Measurements from ENCODE around the gene SCRN2.

Gene SCRN2

DNA sequence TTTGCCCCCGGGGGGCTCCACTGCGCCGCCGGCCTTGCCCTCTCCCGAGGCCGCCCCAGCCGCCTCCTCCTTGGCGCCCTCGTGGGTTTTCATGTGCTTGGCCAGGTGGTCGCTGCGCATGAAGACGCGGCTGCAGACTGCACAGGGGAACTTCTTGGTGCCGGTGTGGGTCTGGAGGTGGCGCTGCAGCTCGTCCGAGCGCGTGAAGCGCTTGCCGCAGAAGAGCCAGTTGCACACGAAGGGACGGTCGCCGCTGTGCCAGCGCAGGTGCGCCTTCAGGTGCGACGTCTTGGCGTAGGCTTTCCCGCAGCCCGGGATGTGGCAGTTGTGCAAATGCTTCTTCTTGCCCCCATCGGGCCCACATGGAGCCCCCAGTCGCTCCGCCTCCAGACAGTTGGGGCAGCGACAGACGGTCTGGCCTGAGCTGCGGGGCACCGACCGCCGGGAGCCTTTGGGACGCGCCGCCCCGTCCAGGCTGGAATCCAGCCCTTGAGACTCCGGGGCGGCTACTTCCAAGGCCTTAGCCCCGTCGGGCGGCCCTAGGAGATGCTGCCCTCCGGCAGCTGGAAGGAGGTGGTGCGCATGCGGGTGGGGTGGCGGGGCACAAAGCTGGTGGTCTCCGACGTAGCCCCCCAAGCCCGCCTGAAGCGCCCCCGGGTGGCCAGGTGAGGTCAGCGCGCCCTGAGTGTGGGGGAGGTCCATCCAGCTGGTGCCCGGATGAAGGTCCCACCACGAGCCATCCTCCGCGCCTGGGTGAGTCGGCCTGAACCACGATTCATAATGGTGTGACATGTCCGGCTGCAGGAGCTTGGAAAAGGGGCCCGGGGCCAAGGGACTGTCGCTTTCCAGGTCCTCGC is 6.5 kb upstream of the SCRN2 start:
- in situ Hi-C loops (cut with MboI; ENCODE audit: low sequenced_read_pairs), result no loop called here

DNA sequence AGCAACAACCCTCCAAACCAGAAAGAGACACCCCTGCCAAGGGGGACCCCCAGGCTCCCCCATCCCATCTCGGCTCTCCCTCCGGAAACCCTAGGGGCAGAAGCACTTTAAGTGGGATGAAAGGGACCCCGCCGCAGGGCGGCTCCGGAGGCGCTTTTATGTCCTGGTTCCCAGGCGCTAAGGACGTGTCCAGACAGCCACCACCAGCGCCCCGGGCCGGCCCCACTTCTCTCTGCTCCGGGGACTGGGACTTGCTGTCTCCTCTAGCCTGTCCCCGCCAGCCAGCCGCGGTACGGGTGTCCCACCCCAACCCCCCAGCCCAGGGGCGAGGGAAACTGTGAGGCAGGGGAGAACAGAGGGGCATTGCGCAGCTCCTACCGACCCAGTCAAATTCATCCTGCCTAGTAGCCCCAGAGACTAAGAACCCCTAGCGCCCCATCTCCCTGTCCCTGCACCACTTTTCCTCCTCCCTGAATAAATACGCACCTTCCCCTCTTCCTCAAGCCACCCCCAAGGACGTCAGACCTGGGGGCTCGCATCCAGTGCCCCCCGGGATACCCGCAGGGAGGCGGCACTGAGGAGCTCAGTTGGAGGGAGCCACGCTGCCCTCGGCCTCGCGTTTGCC is 5.8 kb upstream of the SCRN2 start:
- in situ Hi-C loops (cut with MboI; ENCODE audit: low sequenced_read_pairs), result no loop called here

- in situ Hi-C loops (cut with MboI; ENCODE audit: low sequenced_read_pairs), result no loop called here
These were observed 4.6 kb upstream of the SCRN2 start for GRCh38 chr17:47845716-47846075.

DNA sequence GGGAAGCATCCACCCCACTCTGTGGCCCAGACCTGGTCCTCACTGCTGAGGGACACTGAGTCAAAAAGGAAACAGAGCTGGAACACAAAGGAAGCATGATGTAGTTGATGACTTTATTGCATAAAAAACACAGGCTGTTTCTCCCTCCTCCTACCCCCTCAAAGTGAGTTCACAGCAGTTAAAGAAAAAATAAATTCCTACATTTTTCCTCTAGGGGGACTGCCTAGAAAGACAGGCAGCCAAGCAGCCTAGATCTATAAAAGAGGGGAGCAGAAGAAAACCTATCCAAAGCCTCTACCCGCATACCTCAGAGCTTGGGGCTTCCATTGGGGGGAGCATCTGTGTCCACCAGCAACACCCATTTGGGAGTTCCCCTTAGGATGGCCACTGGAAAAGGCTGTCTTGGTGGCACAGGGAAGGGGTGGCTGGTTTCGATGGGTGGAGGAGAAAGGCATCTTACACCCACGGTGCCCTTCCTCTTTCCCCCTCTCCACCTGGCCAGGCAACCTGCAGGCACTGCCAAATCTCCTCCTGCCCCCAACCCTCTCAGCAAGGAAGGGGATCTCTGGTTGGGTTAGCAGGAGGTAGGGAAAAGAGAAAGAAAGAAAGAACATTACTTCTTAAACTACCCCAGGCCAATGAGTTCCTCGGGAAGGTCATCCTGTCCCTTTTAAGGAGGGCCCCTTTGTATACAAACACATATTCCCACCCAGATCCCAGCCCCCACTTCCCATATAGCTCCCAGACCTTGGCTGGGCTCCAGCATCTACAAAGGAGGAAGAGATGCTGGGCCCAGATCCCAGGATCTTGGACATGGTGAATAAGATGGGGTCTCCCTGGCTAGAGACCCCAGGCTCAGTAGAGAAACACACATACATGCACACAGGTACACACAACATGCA is 4.0 kb upstream of the SCRN2 start:
- in situ Hi-C loops (cut with MboI; ENCODE audit: low sequenced_read_pairs), result loop anchor here (5.0 kb wide), 1 partner anchor 47 kb away; no protein-coding TSS in a partner anchor

DNA sequence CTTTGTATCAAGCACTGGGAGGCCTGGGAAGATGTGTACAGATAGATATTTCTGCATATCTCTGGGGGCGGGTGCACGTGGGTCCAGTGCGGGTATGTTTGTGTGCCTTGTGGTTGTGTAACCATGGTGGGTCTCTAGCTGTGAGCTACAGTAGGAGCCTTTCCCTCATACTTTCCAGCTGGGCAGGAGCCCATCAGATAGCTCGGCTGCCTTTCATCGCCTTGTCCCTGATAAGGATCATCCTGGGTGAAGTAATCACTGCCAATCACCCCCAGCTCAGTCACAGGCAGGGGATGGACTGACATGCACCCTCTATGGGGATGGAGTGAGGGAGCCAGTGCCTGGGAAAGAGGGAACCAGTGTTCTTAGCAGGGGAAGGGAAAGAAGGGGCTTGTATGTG is 3.2 kb upstream of the SCRN2 start:
- in situ Hi-C loops (cut with MboI; ENCODE audit: low sequenced_read_pairs), result loop anchor here (5.0 kb wide), 1 partner anchor 48 kb away; no protein-coding TSS in a partner anchor

- in situ Hi-C loops (cut with MboI; ENCODE audit: low sequenced_read_pairs), result loop anchor here (5.0 kb wide), 1 partner anchor 49 kb away; no protein-coding TSS in a partner anchor
These were observed 2.3 kb upstream of the SCRN2 start for GRCh38 chr17:47843391-47843730.

DNA sequence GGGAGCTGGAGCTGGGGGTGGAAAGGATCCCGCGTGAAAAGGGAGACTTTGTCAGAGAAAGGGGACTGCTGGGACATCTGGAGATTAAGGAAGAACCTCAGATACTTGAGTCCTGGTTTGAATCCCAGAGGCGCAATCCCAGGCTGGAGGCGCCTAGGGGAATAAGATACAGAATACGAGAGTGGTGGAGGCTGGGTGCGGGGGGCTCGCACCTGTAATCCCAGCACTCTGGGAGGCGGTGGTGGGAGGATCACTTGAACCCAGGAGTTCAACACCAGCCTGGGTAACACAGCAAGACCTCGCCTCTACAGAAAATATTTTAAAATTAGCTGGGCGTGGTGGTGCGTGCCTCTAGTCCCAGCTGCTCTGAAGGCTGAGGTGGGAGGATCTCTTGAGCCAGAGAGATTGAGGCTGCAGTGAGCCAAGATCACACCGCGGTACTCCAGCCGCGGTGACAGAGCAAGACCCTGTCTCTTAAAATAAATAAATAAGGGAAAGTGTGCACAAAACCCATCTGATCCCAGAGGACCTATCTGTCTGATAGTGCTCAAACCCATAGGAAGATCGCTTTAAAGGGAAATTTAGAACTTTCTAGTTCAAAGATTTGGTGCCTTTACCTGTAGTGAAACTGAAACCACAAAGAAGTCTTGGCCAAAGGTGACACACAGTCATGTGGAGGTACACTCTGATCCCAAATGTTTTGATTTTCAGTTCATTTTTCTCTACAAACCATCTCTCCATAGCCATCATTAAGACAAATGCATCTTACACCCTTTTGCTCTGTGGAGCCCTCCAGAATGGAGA is 617 bp upstream of the SCRN2 start:
- in situ Hi-C loops (cut with MboI; ENCODE audit: low sequenced_read_pairs), result loop anchor here (5.0 kb wide), 1 partner anchor 51 kb away; no protein-coding TSS in a partner anchor

DNA sequence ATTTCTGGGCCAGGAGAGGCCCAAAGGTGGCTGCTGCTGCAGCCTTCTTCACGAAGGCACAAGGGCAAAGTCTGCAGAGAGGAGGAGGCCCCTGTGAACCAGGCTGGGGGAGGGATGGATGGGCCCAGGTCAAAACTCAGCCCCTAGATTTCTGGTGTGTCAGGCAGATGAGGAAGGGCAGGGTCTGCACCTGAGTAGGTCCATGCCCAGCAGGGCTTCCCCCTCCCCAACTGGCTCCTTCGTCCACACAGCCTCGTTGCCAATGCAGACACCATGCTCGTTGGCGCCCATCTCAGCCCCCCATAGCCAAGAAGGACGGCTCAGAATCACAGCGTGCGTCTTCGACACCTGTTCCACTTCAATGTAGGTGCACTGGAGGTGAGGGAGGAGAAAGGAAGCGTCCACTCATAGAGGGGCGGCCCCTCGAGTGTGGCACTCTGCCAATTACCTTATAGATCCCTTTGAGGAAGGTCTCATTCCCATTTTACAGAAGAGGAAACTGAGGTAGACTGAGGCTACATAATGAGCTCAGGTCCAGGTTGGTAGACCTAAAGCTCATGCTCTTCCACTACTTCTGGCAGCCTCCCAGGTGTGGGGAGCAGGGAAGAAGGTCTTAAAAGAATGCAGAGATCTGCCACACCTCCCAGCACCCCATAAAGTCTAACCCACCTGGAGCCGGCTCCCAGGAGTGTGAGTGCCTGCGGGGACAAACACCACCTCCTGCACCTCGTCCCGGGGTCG is 902 bp downstream of the SCRN2 start:
- in situ Hi-C loops (cut with MboI; ENCODE audit: low sequenced_read_pairs), result loop anchor here (5.0 kb wide), 1 partner anchor 52 kb away; no protein-coding TSS in a partner anchor

DNA sequence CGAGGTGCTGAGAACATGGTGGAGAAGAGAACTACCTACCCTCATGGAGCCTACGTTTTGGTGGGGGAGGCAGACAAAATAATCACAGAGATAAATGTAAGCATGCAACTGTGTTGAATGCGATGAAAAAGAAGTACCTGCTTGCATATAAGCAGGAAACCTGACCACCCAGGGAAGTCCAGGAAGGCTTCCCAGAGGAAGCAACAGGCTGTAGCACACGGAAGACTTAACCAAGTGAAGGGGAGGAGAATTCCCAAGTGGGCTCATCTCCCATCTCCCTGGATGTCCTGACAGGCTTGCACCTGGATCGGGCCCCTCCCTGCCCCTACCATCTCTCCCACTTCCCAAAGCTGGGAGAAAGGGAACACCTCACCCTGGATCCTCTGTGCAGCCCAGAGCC is 2.0 kb downstream of the SCRN2 start:
- in situ Hi-C loops (cut with MboI; ENCODE audit: low sequenced_read_pairs), result loop anchor here (10.0 kb wide), 1 partner anchor 176 kb away; no protein-coding TSS in a partner anchor

GRCh38 chr17:47838636-47839035 is 2.4 kb downstream of the SCRN2 start:
- in situ Hi-C loops (cut with MboI; ENCODE audit: low sequenced_read_pairs), result loop anchor here (10.0 kb wide), 1 partner anchor 176 kb away; no protein-coding TSS in a partner anchor

DNA sequence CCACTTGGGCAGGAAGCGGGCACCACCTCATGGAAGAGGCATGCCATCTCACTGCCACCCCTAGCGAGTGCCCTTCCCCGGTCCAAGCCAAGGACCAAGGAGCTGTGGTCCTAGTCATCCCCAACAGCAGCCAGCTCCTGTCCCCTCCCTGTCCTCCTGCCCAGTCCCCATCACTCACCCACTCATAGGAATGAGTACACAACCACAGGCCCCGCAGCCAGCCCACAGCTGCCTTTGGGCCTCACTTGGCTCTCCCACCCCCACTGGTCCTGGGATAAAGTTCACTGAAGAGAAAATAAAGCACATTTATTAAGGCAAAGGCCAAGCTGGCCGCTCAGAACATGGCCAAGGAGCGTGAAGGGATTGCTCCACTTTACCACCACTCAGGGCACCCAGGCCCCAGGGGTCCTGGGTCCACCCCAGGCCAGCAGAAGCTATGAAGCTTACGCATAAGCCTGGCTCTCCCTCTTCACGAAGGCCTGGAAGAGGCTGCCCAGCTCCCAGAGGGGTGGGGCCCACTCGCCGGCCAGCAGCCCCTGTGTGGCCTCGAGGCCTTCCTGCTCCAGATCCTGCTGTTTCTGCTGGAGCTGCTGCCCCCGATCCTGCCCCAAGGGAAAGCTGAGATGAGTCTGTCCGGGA is 3.6 kb downstream of the SCRN2 start:
- in situ Hi-C loops (cut with MboI; ENCODE audit: low sequenced_read_pairs), result loop anchor here (10.0 kb wide), 1 partner anchor 177 kb away; no protein-coding TSS in a partner anchor

GRCh38 chr17:47836601-47837000 is 4.5 kb downstream of the SCRN2 start:
- in situ Hi-C loops (cut with MboI; ENCODE audit: low sequenced_read_pairs), result loop anchor here (10.0 kb wide), 1 partner anchor 178 kb away; no protein-coding TSS in a partner anchor

- in situ Hi-C loops (cut with MboI; ENCODE audit: low sequenced_read_pairs), result loop anchor here (10.0 kb wide), 1 partner anchor 180 kb away; no protein-coding TSS in a partner anchor
These were observed 6.3 kb downstream of the SCRN2 start for GRCh38 chr17:47834756-47835155.

DNA sequence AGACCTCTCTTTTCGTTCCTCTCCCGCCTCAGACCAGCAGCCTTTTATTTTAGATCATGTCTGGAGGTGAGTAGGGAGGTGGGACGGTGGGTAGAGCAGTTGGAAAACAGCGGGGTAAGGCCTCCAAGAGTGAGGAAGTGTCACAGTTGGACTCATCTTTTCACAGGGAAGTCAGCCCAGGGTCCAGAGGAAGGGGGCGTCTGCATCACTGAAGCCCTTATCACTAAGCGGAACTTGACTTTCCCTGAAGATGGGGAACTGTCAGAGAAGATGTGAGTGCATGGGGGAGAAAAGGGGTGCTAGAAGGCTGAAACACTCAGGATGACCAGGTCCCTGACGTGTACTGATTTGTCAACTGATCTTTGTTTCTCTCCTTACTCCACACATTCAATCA is 9.1 kb downstream of the SCRN2 start:
- in situ Hi-C loops (cut with MboI; ENCODE audit: low sequenced_read_pairs), result loop anchor here (10.0 kb wide), 1 partner anchor 183 kb away; no protein-coding TSS in a partner anchor

DNA sequence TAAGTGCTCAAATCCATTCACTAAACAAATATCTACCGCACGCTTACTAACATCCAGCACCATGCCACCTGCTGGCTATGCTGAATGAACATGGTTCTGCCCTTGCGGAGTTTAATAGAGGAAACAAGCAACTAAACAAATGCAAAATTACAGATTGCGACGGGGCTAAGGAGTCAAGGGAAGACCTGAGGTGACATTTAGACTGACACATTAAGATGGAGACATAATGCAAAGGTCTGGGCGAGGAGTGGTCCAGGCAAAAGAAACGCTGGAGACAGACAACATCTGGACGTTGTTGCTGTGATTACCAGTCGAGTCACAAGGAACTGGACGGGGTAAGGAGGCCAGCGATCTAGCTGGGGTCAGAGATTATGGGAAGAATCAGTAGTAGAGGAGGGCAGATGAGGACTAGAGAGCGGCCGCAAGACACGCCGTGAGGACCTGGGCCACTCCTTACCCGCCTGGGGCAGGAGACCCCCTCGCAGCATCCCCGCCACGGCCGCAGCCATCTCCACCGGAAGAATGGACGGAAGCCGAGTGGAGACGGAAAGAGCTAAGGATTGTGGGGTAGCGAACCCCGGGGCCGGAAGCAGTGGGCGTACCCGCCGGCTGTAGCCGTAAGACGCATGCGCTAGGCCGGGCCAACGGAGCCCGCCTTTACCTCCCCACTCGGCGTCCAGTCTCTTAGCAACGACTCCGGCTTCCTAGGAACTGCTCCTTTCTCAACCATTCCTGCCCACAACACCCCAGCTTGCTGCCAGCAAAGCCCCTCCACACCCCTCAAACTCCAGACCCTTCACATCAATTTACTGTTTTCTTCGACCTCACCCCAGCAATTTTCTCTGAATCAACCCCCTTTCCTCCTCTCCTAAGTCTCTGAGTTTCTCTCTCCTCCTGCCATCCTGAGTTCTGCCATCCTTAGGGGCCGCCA is 9.8 kb downstream of the SCRN2 start, which contains the start of the genes LRRC46 and MRPL10:
Gene LRRC46, plus strand, starts transcription at position 668 of the 931 bp plus-strand sequence. CDS start 320 bp downstream, outside the sequence.
Gene MRPL10, minus strand, starts transcription at position 539 of the 931 bp plus-strand sequence. Its CDS starts 30 bp downstream, at position 509.
- in situ Hi-C loops (cut with MboI; ENCODE audit: low sequenced_read_pairs), result loop anchor here (10.0 kb wide), 1 partner anchor 184 kb away; no protein-coding TSS in a partner anchor

DNA sequence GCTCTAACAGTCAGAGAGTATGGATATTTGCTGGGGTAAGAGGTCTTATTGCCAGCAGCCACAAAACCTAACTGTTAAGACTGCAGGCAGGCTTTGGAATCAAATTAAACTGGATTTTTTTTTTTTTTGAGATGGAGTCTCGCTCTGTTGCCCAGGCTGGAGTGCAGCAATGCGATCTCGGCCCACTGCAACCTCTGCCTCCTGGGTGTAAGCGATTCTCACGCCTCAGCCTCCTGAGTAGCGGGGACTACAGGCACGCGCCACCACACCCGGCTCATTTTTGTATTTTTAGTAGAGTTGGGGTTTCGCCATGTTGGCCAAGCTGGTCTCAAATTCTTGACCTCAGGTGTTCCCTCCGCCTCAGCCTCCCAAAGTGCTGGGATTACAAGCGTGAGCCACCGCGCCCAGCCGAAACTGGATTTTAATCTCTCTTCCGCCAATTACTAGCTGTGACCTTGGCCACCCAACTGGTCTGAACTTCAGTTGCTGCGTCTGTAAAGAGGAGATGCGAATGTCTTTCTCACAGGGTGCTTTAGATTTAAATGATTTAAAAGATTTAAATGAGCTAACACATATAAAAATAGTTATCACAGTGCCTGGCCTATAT is 10.6 kb downstream of the SCRN2 start:
- in situ Hi-C loops (cut with MboI; ENCODE audit: low sequenced_read_pairs), result loop anchor here (10.0 kb wide), 1 partner anchor 184 kb away; no protein-coding TSS in a partner anchor

- in situ Hi-C loops (cut with MboI; ENCODE audit: low sequenced_read_pairs), result loop anchor here (10.0 kb wide), 1 partner anchor 185 kb away; no protein-coding TSS in a partner anchor
These were observed 11.2 kb downstream of the SCRN2 start for GRCh38 chr17:47829870-47830269.

All from HL-60/S4 (cell line).